Bronchial epithelial cell (primary cell): ENCODE data around the gene C4B. TPM values are rescaled to one million over a fixed set of nuclear protein-coding genes. Genes with fewer than 3 reads are reported as not detected.
"Not testable (repeated sequence)": the region's sequence is repeated elsewhere in the genome, so short reads cannot be mapped to it uniquely, and the experiment has no call there.

Source experiments
- DNase-seq: peaks from one replicate; pipeline ENCODE4 v3.0.0-alpha.2; 2010; ENCODE audit warnings: low read depth
- FAIRE-seq: peaks from 2 replicates; lab custom pipeline; 2011; peaks lifted over from hg19 to GRCh38; lab: Jason Lieb, UNC
- H3K27me3 ChIP-seq: 2 replicates; pipeline ENCODE4 v1.5.1; 2011; ENCODE audit warnings: low read length; ENCODE audit not compliant: control insufficient read depth, insufficient read depth
- H3K36me3 ChIP-seq: 2 replicates; pipeline ENCODE4 v1.5.1; 2011; ENCODE audit warnings: low read length; ENCODE audit not compliant: control insufficient read depth, insufficient read depth
- H3K4me3 ChIP-seq: 2 replicates; pipeline ENCODE4 v1.5.1; 2011; ENCODE audit warnings: mild to moderate bottlenecking, low read depth, low read length, control low read depth
- total RNA-seq: library from RNA; depleted of rRNA; stranded (reverse); fragments of >200 nt; gene quantifications from 2 replicates; pipeline ENCODE4 v1.2.1, GENCODE V29; 2014

C4B gene
- total RNA-seq, 1 donor from 2014 or later, result 1.6 TPM

DNA sequence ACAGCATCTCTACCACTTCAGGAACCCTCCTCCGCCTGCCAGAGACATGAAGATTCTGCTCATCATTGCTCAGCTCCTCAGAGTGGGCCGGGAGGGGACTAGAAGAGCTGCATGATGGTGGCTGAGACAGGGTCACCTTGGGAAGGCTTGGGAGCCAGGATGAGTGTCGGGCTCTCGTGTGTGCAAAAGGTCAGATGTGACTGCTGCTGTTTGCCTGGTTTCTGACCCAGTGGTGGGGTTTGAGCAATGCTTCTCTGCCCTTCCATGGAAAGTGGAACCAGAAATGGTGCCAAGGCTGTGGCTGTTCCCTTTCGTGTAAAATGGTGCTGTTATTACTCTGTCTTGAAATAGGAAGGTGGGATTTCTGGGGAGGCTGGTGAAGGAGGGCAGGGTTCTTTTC, 857 bp upstream of the C4B start:
- not testable (repeated sequence) for H3K4me3 ChIP-seq, H3K27me3 ChIP-seq, DNase-seq, FAIRE-seq, H3K36me3 ChIP-seq

DNA sequence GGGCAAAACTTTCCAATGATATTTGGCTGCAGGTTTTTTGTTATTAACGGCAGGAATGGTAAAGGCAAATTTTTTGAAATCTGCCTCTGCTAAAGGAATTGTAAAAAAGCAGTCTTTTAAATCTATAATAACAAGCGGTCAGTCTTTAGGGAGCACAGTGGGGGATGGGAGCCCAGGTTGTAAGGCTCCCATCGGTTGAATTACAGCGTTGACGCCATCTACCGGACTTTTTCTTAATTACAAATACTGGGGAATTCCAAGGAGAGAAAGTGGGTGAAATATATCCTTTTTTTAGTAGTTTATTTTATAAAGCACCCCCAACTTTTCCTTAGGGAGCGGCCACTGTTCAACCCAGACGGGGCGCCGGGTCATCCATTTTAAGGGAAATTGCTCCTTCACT, 7.5 kb downstream of the C4B start:
- not testable (repeated sequence) for FAIRE-seq

DNA sequence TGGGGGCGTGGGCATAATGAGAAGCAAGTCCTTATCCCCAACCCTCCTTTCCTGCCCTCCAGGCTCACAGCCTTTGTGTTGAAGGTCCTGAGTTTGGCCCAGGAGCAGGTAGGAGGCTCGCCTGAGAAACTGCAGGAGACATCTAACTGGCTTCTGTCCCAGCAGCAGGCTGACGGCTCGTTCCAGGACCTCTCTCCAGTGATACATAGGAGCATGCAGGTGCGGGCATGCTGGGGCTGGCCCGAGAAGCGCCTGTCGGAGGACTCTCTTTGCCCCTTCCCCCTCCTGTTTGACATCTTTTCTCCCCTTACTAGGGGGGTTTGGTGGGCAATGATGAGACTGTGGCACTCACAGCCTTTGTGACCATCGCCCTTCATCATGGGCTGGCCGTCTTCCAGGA, 14.0 kb downstream of the C4B start:
- not testable (repeated sequence) for DNase-seq, H3K27me3 ChIP-seq, H3K4me3 ChIP-seq, H3K36me3 ChIP-seq, FAIRE-seq

More for the DNA sequence above, 7.5 kb downstream of the C4B start:
- H3K36me3 ChIP-seq, DNase-seq, H3K27me3 ChIP-seq, H3K4me3 ChIP-seq: not testable (repeated sequence)

DNA sequence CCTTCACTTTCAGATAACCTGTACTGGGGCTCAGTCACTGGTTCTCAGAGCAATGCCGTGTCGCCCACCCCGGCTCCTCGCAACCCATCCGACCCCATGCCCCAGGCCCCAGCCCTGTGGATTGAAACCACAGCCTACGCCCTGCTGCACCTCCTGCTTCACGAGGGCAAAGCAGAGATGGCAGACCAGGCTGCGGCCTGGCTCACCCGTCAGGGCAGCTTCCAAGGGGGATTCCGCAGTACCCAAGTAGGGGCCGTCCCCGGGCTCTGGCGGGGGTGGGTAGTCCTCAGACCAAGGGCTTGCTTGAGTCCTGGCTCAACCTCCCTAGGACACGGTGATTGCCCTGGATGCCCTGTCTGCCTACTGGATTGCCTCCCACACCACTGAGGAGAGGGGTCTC, 15.0 kb downstream of the C4B start:
- not testable (repeated sequence) for FAIRE-seq

DNA sequence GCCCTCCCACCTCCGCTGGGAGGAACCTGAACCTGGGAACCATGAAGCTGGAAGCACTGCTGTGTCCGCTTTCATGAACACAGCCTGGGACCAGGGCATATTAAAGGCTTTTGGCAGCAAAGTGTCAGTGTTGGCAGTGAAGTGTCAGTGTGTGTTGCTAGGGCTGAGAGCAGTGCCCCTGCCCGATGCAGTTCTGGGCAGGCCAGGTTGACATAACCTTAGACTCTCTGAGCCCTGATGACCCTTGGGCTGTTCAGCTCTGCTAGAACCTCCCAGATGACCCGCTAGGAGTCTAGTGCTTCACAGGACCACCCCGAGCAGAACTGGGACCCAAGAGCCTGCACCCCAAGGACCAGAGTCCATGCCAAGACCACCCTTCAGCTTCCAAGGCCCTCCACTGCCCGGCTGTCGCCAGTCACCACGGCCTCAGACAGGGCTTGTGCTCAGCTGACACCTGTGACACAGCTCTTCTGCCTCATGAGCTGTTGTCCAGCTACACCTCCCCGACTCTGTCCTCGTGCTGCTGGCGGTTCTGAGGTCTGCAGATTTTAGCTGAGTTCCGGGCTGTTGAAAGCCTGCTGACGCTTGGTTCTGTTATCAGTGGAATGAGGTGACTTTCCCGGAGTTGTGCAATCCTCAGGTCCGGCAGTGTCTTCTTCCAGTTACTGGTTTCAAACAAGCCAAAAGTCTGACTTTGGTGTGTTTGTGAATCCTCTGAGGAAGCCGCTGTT, 20.9 kb downstream of the C4B start:
- FAIRE-seq, DNase-seq, H3K27me3 ChIP-seq, H3K36me3 ChIP-seq, H3K4me3 ChIP-seq: not testable (repeated sequence)

More for the DNA sequence above, 15.0 kb downstream of the C4B start:
- not testable (repeated sequence) for H3K4me3 ChIP-seq, H3K36me3 ChIP-seq, DNase-seq, H3K27me3 ChIP-seq

DNA sequence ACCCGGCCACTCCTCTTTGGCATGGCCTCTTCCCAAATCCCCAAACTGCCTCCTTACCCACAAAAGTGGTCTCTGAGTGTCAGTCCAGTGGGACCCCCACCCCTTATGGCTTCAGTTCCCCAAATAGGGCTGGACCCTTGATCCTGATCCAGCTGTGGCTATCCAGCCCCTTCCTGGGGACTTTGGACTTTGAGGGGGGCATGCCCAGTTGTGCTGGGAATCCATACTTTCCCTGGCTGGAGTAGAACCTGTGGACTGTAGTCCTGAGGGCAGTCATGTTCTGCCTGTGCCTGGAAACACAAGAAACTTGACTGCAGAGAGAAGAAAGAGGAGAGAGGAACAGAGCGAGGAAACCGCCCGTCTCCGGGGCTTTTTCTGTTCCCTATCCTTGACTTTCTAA, 22.5 kb downstream of the C4B start:
- H3K4me3 ChIP-seq, DNase-seq, H3K36me3 ChIP-seq, FAIRE-seq, H3K27me3 ChIP-seq: not testable (repeated sequence)

DNA sequence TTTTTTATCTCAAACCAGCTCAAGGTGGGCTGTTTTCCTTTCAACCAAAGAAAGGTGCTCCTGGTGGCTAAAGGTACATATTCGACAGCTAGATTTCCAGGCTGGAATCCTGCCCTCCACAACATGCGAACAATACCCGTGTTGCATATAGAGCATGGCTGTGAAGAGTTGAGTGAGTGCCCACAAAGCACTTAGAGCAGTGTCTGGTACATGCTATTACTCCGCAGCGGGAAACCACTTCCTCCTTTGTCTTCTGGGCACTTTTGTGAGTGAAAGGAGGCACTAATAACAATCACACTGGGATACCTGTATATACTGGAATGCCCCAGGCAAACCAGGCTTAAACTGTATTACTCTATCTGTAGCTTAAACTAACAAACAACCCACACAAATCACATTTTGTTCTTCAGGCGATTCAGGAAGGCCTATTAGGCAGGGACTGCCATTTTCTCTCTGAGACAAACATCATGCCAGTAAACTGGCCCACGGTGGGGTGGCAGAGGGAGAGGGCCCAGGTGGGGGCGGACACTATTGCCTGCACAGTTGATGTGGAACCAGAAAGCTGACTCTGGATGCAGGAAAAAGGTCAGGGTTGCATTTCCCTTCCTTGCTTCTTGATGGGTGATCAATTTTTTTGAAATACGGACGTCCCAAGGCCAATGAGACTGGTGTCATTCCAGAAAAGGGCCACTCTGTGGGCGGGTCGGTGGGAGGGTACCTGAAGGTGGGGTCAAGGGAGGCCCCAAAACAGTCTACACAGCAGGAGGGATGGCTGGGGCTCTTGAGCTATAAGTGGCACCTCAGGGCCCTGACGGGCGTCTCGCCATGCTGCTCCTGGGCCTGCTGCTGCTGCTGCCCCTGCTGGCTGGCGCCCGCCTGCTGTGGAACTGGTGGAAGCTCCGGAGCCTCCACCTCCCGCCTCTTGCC, 23.3 kb downstream of the C4B start, which contains the start of gene CYP21A2:
Gene CYP21A2 (plus strand): TSS at position 818 of the 927 bp plus-strand sequence. CDS start 8 bp downstream, at position 826.
- DNase-seq, FAIRE-seq, H3K27me3 ChIP-seq, H3K36me3 ChIP-seq, H3K4me3 ChIP-seq: not testable (repeated sequence)

DNA sequence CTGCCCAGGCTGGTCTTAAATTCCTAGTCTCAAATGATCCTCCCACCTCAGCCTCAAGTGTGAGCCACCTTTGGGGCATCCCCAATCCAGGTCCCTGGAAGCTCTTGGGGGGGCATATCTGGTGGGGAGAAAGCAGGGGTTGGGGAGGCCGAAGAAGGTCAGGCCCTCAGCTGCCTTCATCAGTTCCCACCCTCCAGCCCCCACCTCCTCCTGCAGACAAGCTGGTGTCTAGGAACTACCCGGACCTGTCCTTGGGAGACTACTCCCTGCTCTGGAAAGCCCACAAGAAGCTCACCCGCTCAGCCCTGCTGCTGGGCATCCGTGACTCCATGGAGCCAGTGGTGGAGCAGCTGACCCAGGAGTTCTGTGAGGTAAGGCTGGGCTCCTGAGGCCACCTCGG, 24.3 kb downstream of the C4B start:
- H3K4me3 ChIP-seq, H3K36me3 ChIP-seq, FAIRE-seq, H3K27me3 ChIP-seq, DNase-seq: not testable (repeated sequence)

DNA sequence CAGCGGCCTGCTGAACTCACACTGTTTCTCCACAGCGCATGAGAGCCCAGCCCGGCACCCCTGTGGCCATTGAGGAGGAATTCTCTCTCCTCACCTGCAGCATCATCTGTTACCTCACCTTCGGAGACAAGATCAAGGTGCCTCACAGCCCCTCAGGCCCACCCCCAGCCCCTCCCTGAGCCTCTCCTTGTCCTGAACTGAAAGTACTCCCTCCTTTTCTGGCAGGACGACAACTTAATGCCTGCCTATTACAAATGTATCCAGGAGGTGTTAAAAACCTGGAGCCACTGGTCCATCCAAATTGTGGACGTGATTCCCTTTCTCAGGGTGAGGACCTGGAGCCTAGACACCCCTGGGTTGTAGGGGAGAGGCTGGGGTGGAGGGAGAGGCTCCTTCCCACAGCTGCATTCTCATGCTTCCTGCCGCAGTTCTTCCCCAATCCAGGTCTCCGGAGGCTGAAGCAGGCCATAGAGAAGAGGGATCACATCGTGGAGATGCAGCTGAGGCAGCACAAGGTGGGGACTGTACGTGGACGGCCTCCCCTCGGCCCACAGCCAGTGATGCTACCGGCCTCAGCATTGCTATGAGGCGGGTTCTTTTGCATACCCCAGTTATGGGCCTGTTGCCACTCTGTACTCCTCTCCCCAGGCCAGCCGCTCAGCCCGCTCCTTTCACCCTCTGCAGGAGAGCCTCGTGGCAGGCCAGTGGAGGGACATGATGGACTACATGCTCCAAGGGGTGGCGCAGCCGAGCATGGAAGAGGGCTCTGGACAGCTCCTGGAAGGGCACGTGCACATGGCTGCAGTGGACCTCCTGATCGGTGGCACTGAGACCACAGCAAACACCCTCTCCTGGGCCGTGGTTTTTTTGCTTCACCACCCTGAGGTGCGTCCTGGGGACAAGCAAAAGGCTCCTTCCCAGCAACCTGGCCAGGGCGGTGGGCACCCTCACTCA, 25.0 kb downstream of the C4B start:
- not testable (repeated sequence) for H3K4me3 ChIP-seq, H3K27me3 ChIP-seq, DNase-seq, FAIRE-seq, H3K36me3 ChIP-seq

DNA sequence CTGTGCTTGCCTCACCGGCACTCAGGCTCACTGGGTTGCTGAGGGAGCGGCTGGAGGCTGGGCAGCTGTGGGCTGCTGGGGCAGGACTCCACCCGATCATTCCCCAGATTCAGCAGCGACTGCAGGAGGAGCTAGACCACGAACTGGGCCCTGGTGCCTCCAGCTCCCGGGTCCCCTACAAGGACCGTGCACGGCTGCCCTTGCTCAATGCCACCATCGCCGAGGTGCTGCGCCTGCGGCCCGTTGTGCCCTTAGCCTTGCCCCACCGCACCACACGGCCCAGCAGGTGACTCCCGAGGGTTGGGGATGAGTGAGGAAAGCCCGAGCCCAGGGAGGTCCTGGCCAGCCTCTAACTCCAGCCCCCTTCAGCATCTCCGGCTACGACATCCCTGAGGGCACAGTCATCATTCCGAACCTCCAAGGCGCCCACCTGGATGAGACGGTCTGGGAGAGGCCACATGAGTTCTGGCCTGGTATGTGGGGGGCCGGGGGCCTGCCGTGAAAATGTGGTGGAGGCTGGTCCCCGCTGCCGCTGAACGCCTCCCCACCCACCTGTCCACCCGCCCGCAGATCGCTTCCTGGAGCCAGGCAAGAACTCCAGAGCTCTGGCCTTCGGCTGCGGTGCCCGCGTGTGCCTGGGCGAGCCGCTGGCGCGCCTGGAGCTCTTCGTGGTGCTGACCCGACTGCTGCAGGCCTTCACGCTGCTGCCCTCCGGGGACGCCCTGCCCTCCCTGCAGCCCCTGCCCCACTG, 25.9 kb downstream of the C4B start:
- not testable (repeated sequence) for DNase-seq, FAIRE-seq, H3K36me3 ChIP-seq, H3K4me3 ChIP-seq, H3K27me3 ChIP-seq

DNA sequence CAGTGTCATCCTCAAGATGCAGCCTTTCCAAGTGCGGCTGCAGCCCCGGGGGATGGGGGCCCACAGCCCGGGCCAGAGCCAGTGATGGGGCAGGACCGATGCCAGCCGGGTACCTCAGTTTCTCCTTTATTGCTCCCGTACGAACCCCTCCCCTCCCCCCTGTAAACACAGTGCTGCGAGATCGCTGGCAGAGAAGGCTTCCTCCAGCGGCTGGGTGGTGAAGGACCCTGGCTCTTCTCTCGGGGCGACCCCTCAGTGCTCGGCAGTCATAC, 26.4 kb downstream of the C4B start:
- not testable (repeated sequence) for H3K27me3 ChIP-seq, FAIRE-seq, H3K36me3 ChIP-seq, H3K4me3 ChIP-seq, DNase-seq

DNA sequence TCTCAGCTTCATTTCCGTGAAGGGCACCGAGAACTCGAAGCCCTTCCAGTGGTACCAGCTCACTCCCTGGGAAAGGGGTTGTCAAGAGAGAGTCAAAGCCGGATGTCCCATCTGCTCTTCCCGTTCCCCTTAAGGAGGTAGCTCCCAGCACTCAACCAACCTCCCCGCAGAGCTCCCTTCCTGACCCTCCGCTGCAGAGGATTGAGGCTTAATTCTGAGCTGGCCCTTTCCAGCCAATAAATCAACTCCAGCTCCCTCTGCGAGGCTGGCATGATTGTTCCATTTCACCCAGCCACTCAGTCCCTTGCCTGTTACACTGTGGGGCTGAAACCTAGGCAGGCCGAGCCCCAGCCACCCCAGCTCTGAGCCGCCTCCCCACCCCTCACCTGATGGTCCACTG, 26.8 kb downstream of the C4B start:
- not testable (repeated sequence) for H3K4me3 ChIP-seq, H3K27me3 ChIP-seq, H3K36me3 ChIP-seq, DNase-seq, FAIRE-seq

DNA sequence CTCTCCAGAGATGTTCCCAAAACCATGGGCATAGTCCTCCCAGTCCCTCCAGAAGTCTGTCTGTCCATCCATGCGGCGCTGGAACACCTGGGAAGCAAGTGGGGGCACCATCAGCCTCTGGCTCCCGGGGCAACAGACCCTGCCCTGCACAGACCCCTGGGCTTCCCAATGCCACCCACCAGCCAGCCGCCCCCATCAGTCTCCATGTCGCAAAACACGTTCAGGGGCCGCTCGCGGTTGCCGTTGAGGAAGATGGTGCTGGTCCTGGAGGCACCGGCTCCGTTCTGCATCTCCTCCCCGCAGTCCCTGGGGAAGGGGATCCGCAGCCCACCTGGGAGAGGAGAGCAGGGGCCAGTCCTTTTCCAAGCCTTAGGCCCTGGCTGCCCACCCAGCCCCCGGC, 27.7 kb downstream of the C4B start:
- not testable (repeated sequence) for H3K27me3 ChIP-seq, FAIRE-seq, H3K36me3 ChIP-seq, DNase-seq, H3K4me3 ChIP-seq
